SK-N-MC (cell line): ENCODE data around the gene CCDC57.

ENCODE experiments used
- EZH2 ChIP-seq: fragments of 200-600 bp; sonication (generic); IDR thresholded peaks from one replicate; pipeline ENCODE4 v1.6.1; 2017; ENCODE audit warnings: antibody characterized with exemption
- FOXP2 ChIP-seq: optimal IDR thresholded peaks from 2 replicates; pipeline ENCODE3; 2011; ENCODE audit warnings: mild to moderate bottlenecking, moderate library complexity; ENCODE audit not compliant: insufficient read depth; ENCODE audit errors: extremely low read length, control extremely low read depth
- POLR2AphosphoS5 ChIP-seq: IDR thresholded peaks from 2 replicates; pipeline ENCODE4 v1.6.1; 2012; ENCODE audit warnings: mild to moderate bottlenecking, low read depth, low read length, borderline replicate concordance

DNA sequence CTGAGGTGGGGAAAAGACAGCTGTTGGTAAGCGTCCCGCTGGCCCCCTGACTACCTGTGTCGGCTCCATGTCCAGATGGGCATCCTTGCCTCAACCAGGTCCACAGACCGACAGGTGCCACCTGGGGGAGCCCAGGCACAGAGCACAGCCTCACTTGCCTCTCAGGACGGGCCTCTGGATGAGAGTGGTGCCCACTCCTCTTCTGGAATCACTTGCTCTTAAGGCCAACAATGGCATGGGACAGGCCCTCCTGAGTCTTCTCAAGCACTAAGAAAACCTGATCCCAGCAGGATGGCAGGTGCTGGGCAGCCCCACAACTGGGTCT is 33.4 kb upstream of the CCDC57 start:
- no peak for TF ChIP-seq EZH2
- no peak for TF ChIP-seq POLR2AphosphoS5
- no peak for TF ChIP-seq FOXP2
